ENCODE results near the gene SDHAF4.

The SDHAF4 gene

GRCh38 chr6:70599187-70599586, 32.5 kb downstream of the SDHAF4 start:
- TF ChIP-seq CTCF (IDR thresholded peaks at IDR 0.05), result no peak

GRCh38 chr6:70601014-70601413, 34.3 kb downstream of the SDHAF4 start:
- no peak for TF ChIP-seq CTCF (IDR thresholded peaks at IDR 0.05)

- no peak for TF ChIP-seq CTCF (IDR thresholded peaks at IDR 0.05)
Observed at GRCh38 chr6:70604254-70604653, 37.5 kb downstream of the SDHAF4 start.

GRCh38 chr6:70616728-70617260, 50.1 kb downstream of the SDHAF4 start:
- no peak for TF ChIP-seq CTCF (IDR thresholded peaks at IDR 0.05)

- TF ChIP-seq CTCF (IDR thresholded peaks at IDR 0.05), result no peak
Observed at GRCh38 chr6:70620746-70621145, 54.0 kb downstream of the SDHAF4 start.

GRCh38 chr6:70622461-70622860, 55.7 kb downstream of the SDHAF4 start:
- TF ChIP-seq CTCF (IDR thresholded peaks at IDR 0.05), result no peak

- no peak for TF ChIP-seq CTCF (IDR thresholded peaks at IDR 0.05)
Observed at GRCh38 chr6:70625436-70625835, 58.7 kb downstream of the SDHAF4 start.

Data from LNCAP (cell line).